Measurements from ENCODE around the gene BYSL. TPM values are rescaled to one million over a fixed set of nuclear protein-coding genes. Genes with fewer than 3 reads are reported as not detected.

Gene BYSL
- total RNA-seq, 1 donor from 2014 or later, result 8.7 TPM

DNA sequence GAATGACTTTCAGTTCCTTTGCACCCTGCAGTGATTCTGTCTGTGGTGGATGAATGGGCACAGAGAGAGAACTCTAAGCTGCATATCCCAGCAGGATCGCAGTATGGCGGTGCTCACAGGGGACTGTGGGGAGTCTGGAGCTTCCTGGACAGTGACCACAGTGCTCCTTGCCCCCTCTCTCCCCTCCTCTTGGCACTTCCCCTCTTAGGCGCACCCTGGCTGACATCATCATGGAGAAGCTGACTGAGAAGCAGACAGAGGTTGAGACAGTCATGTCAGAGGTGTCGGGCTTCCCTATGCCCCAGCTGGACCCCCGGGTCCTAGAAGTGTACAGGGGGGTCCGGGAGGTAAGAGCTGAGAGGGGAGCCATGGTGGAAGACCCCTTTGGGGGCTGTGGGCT is 8.6 kb downstream of the BYSL start:
- DNase-seq (ENCODE audit: low read depth), result no peak
- no peak overlapping the region for H3K4me3 ChIP-seq (ENCODE audit: low read depth, low read length)
- TF ChIP-seq, protein P1, sequence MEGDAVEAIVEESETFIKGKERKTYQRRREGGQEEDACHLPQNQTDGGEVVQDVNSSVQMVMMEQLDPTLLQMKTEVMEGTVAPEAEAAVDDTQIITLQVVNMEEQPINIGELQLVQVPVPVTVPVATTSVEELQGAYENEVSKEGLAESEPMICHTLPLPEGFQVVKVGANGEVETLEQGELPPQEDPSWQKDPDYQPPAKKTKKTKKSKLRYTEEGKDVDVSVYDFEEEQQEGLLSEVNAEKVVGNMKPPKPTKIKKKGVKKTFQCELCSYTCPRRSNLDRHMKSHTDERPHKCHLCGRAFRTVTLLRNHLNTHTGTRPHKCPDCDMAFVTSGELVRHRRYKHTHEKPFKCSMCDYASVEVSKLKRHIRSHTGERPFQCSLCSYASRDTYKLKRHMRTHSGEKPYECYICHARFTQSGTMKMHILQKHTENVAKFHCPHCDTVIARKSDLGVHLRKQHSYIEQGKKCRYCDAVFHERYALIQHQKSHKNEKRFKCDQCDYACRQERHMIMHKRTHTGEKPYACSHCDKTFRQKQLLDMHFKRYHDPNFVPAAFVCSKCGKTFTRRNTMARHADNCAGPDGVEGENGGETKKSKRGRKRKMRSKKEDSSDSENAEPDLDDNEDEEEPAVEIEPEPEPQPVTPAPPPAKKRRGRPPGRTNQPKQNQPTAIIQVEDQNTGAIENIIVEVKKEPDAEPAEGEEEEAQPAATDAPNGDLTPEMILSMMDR (conservative IDR thresholded peaks at IDR 0.05; ENCODE audit: low read depth, low read length), result no peak

DNA sequence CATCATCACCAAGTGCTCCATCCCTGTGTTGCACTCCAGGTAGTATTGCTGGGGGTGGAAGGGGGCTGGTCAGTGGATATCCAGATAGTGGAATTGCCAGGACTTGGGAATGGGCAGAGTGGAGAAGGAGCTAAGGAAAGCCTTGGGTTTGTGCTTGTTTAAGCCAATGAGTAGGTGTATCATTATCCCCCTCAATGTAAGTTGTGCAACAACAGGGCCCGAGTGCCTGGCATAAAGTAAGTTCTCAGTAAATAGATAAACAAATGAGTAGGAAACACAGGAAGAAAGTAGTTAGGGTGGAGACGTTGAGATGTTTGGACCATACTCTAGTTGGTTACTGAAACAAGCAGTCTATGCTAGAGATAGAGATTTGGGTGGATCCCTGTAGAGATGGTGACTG is 10.5 kb downstream of the BYSL start:
- TF ChIP-seq, protein P1 (conservative IDR thresholded peaks at IDR 0.05; ENCODE audit: low read depth, low read length), result no peak
- no peak for DNase-seq (ENCODE audit: low read depth)
- H3K4me3 ChIP-seq (ENCODE audit: low read depth, low read length), result no peak overlapping the region

DNA sequence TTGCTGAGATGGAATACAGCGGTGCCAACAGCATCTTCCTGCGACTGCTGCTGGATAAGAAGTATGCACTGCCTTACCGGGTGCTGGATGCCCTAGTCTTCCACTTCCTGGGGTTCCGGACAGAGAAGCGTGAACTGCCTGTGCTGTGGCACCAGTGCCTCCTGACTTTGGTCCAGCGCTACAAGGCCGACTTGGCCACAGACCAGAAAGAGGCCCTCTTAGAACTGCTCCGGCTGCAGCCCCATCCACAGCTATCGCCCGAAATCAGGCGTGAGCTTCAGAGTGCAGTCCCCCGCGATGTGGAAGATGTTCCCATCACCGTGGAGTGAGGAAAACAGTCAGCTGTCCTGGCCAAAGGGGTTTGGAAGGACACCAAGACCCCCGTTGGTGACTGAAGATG is 11.1 kb downstream of the BYSL start:
- no peak overlapping the region for H3K4me3 ChIP-seq (ENCODE audit: low read depth, low read length)
- DNase-seq (ENCODE audit: low read depth), result no peak
- TF ChIP-seq, protein P1 (conservative IDR thresholded peaks at IDR 0.05; ENCODE audit: low read depth, low read length), result no peak

DNA sequence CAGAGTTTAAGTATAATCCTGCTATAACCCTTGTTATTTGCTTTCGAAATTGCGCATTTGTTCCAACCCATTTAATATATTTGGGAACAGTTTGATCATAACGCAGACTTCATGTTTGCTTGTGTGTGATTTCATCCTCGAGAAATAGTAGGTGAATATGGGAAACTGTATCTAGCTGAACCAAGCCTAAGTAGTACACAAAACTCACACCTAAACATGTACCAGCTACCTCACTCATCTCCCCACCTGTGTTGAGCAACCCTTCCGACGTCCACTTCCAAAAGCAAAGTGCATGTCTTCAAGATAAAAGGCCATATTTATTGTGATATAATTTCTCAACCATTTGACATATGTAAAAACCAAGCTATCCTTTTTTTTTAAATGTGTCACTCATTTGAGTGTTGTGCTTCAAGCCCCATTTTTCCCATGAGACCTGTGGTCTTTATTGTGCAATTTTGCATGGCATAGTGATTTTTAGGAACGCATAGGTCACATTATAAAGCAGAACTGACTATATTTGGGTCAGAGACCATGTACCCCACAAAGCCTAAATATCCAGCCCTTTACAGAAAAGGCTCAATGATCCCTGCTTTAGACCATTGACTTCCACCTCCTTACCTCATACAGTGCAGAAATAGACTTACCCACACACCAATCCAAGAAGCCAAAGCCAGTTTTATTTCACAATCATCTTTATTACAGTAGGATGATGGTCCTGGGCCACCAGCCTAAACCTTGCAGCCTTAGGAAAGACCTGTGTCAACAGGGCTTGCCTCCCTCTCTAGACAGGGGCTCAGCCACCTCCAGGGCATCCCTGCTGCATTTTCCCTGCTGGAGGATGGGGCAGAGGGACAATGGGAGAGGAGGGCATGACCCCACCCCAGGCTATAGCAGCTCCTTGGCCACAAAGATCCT is 13.2 kb downstream of the BYSL start:
- no peak overlapping the region for H3K4me3 ChIP-seq (ENCODE audit: low read depth, low read length)
- DNase-seq (ENCODE audit: low read depth), result no peak

DNA sequence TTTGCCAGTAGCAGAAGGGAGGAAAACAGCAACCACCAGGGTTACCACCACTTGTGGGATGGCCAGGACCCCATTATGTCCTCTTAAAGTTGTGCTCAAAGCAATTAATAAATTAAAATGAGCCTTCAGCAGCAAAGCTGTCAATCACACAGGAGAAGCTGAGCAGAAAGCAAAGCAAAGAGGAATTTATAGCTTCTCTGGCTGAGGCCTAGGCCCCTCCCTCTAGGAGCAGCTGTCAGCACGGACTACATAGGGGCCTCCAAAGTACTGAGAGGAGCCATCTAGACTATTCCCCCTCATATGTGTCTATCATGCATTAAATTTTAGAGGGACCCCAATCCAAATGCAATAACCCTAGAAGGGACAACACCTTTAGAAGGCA is 13.9 kb downstream of the BYSL start:
- no peak overlapping the region for H3K4me3 ChIP-seq (ENCODE audit: low read depth, low read length)
- TF ChIP-seq, protein P1 (conservative IDR thresholded peaks at IDR 0.05; ENCODE audit: low read depth, low read length), result no peak
- DNase-seq (ENCODE audit: low read depth), result no peak

More for the DNA sequence above, 13.2 kb downstream of the BYSL start:
- TF ChIP-seq, protein P1 (conservative IDR thresholded peaks at IDR 0.05; ENCODE audit: low read depth, low read length), result no peak

DNA sequence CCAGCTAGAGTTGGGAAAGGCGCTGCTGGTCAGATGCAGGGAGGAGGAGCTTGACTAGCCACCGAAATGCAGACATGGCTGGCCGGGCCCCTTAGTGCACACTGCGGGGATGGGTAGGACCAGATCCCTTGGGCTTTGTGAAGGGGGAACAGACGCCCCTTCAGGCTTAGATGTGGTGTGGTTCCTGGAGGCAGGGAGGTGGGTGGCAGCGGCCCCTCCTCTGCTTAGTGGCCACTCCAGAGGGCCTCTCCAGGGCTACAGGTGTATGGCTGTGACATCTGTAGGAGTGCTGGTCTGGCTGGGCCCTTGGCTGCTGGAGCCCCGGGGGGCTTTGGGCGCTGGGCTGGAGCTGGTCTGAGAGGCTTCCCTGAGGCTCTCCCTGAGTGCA is 14.4 kb downstream of the BYSL start:
- no peak for DNase-seq (ENCODE audit: low read depth)
- TF ChIP-seq, protein P1 (conservative IDR thresholded peaks at IDR 0.05; ENCODE audit: low read depth, low read length), result no peak
- H3K4me3 ChIP-seq (ENCODE audit: low read depth, low read length), result no peak overlapping the region

Data from epithelial cell of proximal tubule (primary cell).